LNCaP clone FGC (cell line): ENCODE measurements around the gene TMEM132C.

Experiments
- DNase-seq: peaks from one replicate; pipeline ENCODE4 v3.0.0-alpha.2; 2011; ENCODE audit warnings: low read depth
- H3K4me3 ChIP-seq: 2 replicates; pipeline ENCODE4 v1.5.1; 2011; ENCODE audit warnings: mild to moderate bottlenecking, low read depth, low read length, control low read depth
- TF ChIP-seq, protein P1 (sequence below): IDR thresholded peaks from 2 replicates; pipeline ENCODE4 v1.5.1; 2012; ENCODE audit warnings: mild to moderate bottlenecking; ENCODE audit not compliant: control insufficient read depth, insufficient read depth; ENCODE audit errors: extremely low read depth

The TMEM132C gene

DNA sequence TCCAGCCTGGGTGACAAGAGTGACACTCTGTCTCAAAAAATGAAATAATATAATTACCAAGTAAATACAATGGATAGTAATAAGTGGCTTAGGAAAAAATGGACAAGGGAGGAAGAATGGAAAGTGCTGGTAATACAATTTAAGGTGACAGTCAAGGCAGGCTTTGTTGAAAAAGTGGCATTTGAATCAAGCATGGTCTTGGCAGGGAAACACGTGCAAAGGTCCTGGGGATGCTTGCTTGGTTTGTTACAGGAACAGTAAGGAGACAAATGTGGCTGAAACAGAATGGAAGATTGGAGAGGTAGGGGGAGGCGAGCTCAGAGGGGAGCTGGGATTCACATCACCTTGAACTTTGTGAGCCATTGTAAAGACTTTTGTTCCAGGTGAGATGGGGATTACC lies 153.2 kb downstream of the TMEM132C start:
- DNase-seq = no peak
- TF ChIP-seq, protein P1, sequence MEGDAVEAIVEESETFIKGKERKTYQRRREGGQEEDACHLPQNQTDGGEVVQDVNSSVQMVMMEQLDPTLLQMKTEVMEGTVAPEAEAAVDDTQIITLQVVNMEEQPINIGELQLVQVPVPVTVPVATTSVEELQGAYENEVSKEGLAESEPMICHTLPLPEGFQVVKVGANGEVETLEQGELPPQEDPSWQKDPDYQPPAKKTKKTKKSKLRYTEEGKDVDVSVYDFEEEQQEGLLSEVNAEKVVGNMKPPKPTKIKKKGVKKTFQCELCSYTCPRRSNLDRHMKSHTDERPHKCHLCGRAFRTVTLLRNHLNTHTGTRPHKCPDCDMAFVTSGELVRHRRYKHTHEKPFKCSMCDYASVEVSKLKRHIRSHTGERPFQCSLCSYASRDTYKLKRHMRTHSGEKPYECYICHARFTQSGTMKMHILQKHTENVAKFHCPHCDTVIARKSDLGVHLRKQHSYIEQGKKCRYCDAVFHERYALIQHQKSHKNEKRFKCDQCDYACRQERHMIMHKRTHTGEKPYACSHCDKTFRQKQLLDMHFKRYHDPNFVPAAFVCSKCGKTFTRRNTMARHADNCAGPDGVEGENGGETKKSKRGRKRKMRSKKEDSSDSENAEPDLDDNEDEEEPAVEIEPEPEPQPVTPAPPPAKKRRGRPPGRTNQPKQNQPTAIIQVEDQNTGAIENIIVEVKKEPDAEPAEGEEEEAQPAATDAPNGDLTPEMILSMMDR = no peak

DNA sequence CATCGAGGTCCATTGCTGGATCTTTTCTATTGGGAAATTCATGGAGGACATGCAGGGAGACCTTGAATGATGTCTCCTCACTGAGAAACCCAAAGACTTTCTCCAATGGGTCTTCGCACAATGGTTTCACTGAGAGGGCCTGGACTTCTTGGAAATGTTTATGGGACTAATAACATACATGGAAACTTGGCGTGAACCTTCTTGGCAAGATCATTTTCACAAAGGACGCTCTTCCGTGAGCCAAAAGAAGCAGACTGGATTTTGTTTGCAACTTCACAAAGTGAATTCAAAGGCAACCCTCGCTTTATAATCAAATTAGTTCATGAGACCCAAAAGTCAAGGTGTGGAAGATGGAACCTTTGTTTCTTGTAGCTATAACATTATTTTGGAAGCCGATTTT lies 154.4 kb downstream of the TMEM132C start:
- H3K4me3 ChIP-seq = no peak overlapping the region
- no peak for DNase-seq
- TF ChIP-seq, protein P1 = no peak

More for the DNA sequence above, 153.2 kb downstream of the TMEM132C start:
- H3K4me3 ChIP-seq = no peak overlapping the region

DNA sequence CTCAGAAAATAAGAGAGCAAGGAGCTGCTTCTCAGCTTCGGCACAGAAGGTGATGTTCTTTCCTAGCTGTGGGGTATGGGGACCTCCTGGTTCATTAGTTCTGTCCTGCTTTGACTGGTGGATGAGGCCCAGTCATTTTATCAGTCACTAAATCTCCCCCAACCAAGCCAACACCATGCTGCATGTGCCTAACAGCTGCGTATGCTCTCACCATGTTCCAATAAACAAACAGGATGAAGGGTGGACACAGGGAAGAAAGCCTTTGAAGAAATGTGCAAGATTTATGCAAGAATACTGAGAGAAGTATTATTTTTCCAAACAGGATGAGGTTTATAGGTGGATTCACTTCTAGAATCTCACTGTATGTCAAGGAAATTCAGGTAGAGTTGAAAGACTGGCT lies 156.2 kb downstream of the TMEM132C start:
- no peak overlapping the region for H3K4me3 ChIP-seq

DNA sequence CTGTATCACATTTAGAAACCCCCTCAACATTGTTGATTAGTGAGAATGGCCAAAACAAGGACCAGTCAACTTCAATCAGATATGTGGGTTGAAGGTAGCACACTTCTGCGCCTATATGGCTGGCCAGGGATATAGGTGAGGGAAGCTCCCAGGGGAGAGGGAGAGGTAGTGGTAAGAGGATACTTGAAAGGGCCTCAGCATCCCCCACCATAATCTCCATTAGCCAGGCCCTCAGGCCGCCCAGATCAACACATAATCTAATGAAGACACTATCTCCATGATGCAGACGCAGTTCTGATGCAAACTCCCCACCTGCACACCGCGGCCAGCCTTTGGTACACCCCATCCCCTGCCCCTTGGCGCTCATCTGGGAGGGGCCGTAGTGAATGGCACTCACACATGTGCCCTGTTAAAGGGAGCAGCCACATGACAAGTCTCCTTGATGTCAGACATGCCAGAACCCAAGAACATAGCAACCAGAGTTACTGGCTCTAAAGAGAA lies 158.0 kb downstream of the TMEM132C start:
- TF ChIP-seq, protein P1 = no peak
- no peak overlapping the region for H3K4me3 ChIP-seq
- DNase-seq = no peak

More for the DNA sequence above, 156.2 kb downstream of the TMEM132C start:
- TF ChIP-seq, protein P1 = no peak
- DNase-seq = no peak

DNA sequence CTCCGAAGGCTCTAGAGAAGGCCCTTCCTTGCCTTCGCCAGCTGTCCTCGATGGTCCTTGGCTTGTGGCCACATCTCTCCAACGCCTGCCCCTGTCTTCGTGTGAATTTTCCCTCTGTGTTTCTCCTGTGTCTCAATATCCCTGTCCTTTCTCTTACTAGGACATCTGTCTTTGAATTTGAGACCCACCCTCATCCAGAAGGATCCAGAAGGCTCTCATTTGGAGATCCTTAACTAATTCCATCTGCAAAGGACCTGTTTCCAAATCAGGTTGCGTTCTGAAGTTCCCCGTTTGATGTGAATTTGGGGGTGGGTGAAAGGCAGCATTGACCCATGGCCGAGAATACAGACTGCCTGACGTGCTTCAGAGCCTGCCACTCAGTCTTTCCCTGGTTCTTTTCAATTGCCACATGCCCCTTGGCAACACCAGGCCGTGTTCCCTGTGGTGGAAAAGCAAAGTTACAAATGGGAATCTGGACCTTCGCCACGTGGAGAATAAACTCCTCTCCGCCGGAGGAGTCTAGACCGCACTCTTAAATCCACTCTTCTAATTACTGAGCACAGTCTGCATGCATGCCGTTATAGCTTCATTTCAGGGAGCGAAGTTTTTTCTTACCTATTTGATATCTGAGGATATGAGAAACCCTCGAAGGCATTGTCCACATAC lies 158.8 kb downstream of the TMEM132C start:
- TF ChIP-seq, protein P1 = no peak
- DNase-seq = no peak
- no peak overlapping the region for H3K4me3 ChIP-seq

DNA sequence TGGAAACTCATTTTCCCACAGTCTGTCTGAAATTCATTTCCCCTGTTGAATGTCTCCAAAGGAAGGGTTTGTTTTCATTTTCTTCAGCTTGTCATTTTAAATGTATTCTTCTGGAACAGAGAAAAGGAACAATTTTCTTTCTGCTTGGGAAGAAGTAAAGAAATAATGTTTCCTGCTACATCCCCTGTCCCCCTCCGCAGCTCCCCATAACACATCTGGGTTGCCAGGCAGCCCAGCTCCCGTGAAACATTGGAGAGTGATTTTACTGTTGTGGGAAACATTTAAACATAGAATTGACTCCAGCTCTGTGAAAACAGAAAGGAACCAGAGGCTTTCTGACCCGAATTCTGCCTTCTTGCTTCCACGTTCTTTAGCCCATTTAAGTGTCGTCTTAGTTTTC lies 159.5 kb downstream of the TMEM132C start:
- TF ChIP-seq, protein P1 = no peak
- no peak for DNase-seq

DNA sequence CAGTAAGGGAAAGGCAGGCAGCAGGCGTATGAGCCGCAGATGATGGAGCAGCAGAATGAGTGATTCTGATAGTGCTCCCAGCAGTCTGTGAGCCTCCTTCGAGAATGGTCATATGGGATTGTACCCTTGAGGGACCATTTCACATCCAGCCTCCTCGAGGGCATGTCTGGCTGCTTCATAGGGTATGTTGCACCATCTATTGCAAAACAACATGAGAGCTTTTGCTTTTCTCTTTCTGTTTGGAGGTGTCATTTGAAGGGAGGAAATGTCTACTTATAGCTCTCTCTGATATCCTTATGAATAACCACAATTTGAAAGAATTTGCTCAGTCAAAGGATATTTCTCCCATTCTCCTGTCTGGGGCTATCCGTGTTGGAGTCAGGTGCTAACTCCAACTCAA lies 172.8 kb downstream of the TMEM132C start:
- TF ChIP-seq, protein P1 = no peak
- no peak for DNase-seq
- H3K4me3 ChIP-seq = no peak overlapping the region

More for the DNA sequence above, 159.5 kb downstream of the TMEM132C start:
- H3K4me3 ChIP-seq = no peak overlapping the region
